ENCODE data around the gene TMEM212.

TMEM212 gene

DNA sequence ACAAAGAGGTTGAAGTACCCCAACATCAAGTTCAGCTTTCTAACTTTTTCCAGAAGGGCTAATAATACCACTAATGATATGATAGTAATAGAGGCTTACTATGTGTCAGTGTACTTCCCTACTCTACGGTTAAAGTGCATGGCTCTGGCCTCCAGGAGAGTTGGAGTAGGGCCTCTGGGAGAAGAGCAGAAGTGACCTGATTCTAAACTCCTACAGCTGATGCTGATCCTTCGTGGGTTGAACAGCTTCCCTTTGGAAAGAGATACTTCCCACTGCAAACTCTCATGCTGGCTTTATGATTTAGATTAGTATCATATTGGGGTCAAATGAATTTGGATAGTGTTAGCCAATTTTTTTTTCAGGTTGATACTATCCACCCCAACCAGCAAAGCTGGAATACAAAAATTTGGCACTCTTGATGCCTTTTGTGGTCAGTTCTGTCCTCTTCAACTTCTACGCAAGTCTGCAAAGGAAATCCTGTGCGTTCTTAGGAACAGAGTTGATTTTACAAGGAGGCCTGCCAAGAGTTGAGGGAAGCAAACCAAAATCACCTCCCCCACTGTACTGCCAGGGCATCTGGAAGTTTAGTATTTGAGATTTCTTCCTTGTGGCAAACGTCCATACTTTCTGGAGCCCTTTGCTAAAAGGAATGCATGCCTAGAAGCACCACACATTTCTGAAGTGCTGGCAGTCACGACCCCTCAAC, 17.8 kb downstream of the TMEM212 start:
- peak; percentile 87 for DNase-seq (ENCODE audit: low read depth)

GRCh38 chr3:171862392-171862791, 19.2 kb downstream of the TMEM212 start:
- DNase-seq (ENCODE audit: low read depth), result no peak

- DNase-seq (ENCODE audit: low read depth), result peak; percentile 45
These were observed 19.9 kb downstream of the TMEM212 start for GRCh38 chr3:171862993-171863521.

DNA sequence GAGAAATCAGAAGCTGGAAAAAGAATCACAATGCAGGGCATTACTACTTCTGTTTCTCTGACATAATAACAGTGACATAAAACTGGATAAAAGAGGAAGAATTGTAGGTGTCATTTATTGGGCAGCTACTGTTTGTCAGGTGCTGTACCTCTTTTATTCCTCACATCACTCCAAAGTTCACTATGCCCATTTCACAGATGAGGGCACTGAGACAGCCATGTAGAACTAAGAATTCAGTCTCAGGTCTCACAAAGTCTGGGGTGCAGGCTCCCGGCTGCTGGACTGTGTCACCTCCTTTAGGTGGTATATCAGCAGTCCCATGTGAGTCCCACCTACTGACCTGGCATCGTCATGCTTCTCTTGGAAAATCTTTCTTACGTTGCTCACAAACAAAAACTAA, 20.8 kb downstream of the TMEM212 start:
- no peak for DNase-seq (ENCODE audit: low read depth)

DNA sequence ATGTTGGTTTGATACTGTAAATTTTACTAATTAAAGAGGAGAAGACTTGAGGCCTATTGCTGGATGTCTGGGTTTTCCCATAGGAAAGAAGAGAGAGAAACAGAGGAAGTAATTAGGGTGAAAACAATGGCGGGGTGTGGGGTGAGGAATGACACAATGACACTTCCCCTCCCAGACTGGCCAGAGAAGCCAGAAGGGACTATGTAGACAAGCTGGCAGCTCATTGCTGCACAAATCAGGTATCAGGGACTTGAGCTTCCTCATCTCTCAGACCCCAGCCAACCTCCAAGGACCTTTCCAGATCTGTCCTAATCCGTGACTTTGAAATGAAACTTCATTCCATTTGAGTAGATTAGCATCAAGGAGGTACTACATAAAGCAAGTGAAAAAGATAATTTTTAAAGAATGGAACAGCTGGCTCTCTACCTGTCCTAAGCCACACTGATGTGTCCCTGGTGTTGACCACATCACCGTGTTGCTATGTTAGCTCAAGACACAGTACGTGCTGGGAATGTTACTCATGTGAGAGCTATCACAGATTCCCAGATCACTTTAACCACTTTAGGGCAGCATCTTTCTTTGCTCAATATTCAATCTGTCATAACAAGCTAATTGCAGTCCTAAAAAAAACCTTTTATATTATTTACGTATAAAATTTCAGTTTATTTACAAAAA, 22.2 kb downstream of the TMEM212 start:
- no peak for DNase-seq (ENCODE audit: low read depth)

DNA sequence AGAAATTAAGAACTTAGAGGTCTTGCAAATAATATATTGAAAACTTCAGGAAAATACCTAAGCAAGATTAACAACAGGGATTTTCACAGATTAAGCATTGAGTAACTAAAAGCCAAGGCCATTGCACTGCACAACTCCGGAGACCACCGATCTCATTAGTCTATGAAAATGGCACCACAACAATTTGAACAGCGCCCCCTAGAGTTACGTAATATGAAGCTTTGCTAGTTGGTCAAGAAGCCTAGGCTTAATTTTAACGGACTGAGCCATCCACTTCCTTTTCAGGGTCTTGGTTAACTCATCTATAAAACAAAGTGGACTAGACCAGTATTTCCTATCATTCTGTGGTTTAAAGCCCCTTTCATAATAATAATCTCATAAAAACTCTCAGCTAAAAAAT, 24.8 kb downstream of the TMEM212 start:
- DNase-seq (ENCODE audit: low read depth), result no peak

- DNase-seq (ENCODE audit: low read depth), result no peak
These were observed 28.5 kb downstream of the TMEM212 start for GRCh38 chr3:171871392-171872274.

DNA sequence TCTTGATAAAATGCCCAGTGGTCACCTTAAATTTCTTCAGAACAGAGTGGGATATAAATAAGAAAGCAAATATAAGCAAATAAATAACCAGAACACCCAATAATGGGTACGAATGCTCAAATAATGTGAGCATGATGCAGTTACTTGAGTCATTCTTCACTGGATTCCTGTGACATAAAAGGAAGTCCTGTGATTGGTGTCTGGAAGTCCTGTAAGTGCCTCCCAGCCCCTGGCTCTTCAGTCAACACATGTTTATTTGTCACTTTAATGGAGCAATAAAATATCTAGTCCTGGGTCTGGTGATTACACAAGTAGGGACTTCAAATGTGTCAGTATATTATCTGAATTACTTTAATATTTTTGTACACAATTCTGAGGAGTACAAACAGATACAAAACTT, 30.4 kb downstream of the TMEM212 start:
- DNase-seq (ENCODE audit: low read depth), result peak; percentile 16

DNA sequence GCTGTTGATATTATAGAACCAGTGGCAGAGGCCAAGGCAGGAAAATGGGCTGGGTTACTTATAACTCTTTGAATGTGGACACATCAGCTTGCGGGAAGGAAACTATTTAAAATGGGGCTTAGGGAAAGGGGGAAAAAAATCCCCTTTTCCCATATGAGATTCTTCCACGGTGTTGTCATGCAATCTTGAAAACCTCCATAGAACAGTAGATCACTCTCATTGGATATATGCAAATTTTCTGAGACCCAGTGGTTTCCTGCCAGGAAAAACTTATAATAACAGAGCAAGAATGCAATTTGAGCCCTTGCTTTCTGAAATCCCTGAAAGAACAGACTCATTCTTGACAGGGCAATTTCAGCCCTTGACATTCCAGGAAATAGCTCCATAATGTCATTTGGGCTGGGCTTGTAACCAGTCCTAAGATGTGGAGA, 31.1 kb downstream of the TMEM212 start:
- DNase-seq (ENCODE audit: low read depth), result peak; percentile 95

DNA sequence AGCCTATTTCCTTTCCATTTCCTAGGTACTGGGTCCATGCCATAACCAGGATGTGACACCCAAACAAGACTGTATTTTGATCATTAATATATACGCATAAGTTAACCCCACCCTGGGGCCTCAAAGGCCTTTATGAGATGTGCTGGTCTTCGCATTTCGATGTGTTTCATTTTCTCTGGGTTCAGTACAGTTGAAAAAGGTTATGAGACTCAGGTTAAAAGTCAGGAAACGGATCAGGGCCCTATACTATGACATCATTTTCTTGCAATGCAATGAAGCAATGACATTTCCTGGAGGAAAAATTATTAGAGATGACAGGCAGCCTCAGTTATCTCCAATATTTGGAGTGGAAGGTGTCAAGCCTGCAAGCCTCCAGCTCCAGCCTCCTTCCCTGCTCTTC, 31.7 kb downstream of the TMEM212 start:
- DNase-seq (ENCODE audit: low read depth), result peak; percentile 2

DNA sequence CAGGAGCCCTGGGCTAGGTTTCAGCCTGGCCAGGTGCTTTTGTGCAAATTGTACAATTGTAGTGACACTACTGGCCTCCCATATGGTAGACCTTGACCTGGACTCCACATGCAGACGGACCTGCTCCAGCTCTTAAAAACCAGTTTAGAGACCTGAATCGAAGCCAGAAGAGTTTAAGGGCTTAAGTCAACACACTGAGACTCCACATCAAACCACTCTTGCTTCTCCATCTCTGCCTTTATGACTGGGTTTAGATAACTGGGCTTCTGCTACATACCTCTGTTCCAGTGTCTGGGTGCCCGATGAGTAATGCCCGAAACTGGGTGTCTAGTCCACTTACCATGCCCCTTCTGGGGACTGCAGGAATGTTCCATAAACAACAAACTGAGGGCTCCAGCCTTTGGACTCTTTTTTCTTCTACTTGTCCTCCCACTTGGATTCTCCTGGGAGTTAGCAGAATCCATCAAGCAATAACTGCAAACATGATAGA, 32.8 kb downstream of the TMEM212 start:
- DNase-seq (ENCODE audit: low read depth), result peak; percentile 19

- peak; percentile 96 for DNase-seq (ENCODE audit: low read depth)
These were observed 33.6 kb downstream of the TMEM212 start for GRCh38 chr3:171876680-171877147.

GRCh38 chr3:171878461-171879225, 35.5 kb downstream of the TMEM212 start:
- peak; percentile 75 for DNase-seq (ENCODE audit: low read depth)

GRCh38 chr3:171879472-171879871, 36.3 kb downstream of the TMEM212 start:
- no peak for DNase-seq (ENCODE audit: low read depth)

DNA sequence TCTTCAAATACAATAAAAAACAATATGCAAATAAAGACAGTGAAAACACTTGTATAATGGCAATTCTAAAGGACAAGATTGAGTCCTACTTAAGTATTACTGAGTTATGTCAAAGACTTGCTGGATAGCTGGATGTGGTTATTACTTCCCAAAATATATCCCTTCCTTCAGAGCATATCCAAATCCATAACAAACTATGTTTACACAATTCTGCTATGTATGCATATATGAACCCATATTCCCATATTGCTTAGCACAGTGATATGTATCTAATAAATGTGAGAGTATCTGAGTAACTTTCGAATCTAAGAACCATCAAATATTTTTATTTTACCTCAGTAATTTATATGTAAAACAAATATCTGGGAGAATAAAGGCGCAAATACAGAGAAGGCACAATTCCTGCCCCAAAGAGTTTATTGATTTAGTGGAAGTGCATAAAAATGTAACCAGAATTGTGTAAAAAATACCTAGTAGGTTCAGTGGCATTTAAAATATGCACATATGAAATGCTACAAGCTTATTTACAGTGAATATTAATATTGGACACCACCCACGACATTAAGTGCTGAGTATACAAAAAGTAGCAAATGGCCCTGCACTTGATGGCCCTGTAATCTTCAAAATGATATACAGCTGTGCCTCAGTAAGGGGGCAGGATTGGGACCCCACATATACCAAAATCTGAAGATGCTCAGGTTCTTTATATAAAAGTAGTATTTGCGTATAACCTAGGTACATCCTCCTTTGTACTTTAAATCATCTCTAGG, 37.1 kb downstream of the TMEM212 start:
- DNase-seq (ENCODE audit: low read depth), result no peak

GRCh38 chr3:171881251-171881650, 38.1 kb downstream of the TMEM212 start:
- no peak for DNase-seq (ENCODE audit: low read depth)

DNA sequence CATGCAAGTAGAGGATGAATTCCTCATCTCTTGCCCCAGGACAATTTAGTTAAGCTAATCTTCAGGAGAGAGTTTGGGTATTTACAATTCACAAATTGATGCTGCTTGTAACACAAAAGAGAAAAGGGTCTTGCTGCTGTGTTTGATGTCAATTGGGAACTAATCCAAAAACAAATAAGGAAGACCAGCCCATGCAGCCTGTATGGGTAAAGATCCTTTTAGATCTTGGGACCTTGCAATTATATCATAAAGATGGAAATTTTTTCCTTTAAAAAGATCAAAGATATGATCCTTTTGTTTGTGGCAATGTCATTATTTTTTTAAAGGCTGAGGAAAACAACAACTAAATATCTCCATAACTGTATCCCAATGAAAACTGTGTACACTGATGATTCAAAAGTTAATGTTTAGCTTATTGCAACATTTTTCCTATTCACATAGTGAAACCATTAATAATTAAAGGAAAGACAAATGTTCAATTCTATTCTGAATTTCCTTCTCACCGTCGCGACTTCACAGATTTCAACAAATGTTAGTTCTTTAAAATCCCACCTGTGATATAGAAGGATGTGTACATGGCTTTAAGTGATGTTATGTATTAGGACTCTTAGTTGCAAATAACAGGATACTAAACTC, 40.2 kb downstream of the TMEM212 start:
- no peak for DNase-seq (ENCODE audit: low read depth)

GRCh38 chr3:171883893-171884279, 40.7 kb downstream of the TMEM212 start:
- no peak for DNase-seq (ENCODE audit: low read depth)

DNA sequence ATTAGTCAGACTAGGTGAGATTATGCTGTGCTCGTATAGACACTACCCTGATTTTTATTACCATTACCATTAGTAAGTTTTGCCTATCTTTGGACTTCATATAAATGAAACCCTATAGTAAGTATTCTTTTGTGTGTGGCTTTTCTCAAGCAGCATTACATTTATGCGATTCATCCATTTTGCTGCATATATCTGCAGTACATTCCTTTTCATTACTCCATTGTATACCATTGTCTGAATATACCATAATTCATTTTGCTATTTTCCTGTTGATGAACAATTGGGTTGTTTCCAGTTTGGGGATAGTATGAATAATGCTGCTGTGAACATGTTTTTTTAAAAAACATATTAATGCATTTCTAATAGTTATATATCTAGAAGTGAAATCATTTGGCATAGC, 45.3 kb downstream of the TMEM212 start:
- DNase-seq (ENCODE audit: low read depth), result no peak

DNA sequence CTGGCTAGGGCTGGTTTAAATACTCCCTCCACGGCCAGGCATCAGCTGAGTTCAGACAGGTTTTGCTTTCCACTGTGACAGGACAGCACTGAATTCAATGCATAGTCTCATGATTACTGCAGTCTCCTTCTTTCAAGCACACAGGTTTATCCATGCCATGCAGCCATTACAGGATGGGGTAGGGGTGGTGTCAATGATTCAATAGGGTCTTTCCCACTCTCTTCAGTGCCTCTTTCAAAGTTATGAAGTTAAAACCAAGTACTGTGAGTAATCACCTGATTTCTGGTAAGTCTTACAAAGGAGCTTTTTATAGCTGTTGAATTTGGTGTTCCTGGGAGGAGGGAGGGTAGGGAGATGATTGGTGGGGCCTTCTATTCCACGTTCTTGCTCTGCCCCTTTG, 47.2 kb downstream of the TMEM212 start:
- no peak for DNase-seq (ENCODE audit: low read depth)
